GM12878 (cell line): ENCODE data around the gene CHKA. TPM values are rescaled to one million over a fixed set of nuclear protein-coding genes. Genes with fewer than 3 reads are reported as not detected.

ENCODE experiments used
- ATF2 ChIP-seq: IDR thresholded peaks from 2 replicates; pipeline ENCODE4 v1.6.1; 2012; ENCODE audit warnings: low read length, inconsistent platforms
- CREB1 ChIP-seq: IDR thresholded peaks from 2 replicates; pipeline ENCODE4 v1.6.1; 2012; ENCODE audit warnings: low read depth, mild to moderate bottlenecking, inconsistent platforms
- CREM ChIP-seq: IDR thresholded peaks from 2 replicates; pipeline ENCODE4 v1.6.1; 2014; ENCODE audit warnings: antibody characterized with exemption, low read depth
- E4F1 ChIP-seq: fragments of 450-650 bp; IDR thresholded peaks from 2 replicates; pipeline ENCODE4 v1.6.1; 2018; ENCODE audit warnings: borderline replicate concordance, mild to moderate bottlenecking; ENCODE audit not compliant: partially characterized antibody
- HCFC1 ChIP-seq: fragments of 150-350 bp; IDR thresholded peaks from 2 replicates; pipeline ENCODE4 v1.6.1; 2014; ENCODE audit warnings: low read length
- HSF1 ChIP-seq: fragments of 150-350 bp; IDR thresholded peaks from 2 replicates; pipeline ENCODE4 v1.6.1; 2014; ENCODE audit warnings: mild to moderate bottlenecking, low read depth, low read length
- IRF4 ChIP-seq: IDR thresholded peaks from 2 replicates; pipeline ENCODE4 v1.6.1; 2011; ENCODE audit warnings: low read depth, low read length
- IRF5 ChIP-seq: fragments of 450-650 bp; IDR thresholded peaks from 2 replicates; pipeline ENCODE4 v1.6.1; 2017; ENCODE audit warnings: borderline replicate concordance
- JUNB ChIP-seq: IDR thresholded peaks from 2 replicates; pipeline ENCODE4 v1.6.1; 2016; ENCODE audit warnings: antibody characterized with exemption, mild to moderate bottlenecking
- LARP7 ChIP-seq: fragments of 450-650 bp; IDR thresholded peaks from 2 replicates; pipeline ENCODE4 v1.6.1; 2017; ENCODE audit warnings: mild to moderate bottlenecking
- MLLT1 ChIP-seq: fragments of 450-650 bp; IDR thresholded peaks from 2 replicates; pipeline ENCODE4 v1.6.1; 2016; ENCODE audit warnings: mild to moderate bottlenecking
- PAX8 ChIP-seq: fragments of 450-650 bp; IDR thresholded peaks from 2 replicates; pipeline ENCODE4 v1.6.1; 2017; ENCODE audit warnings: mild to moderate bottlenecking, moderate library complexity
- PBX3 ChIP-seq: IDR thresholded peaks from 2 replicates; pipeline ENCODE4 v1.6.1; 2011; ENCODE audit warnings: mild to moderate bottlenecking, low read depth, low read length, moderate library complexity; ENCODE audit not compliant: insufficient replicate concordance
- POU2F2 ChIP-seq: IDR thresholded peaks from 3 replicates; pipeline ENCODE4 v1.6.1; 2011; ENCODE audit warnings: low read depth, mild to moderate bottlenecking, low read length, borderline replicate concordance
- SREBF2 ChIP-seq: IDR thresholded peaks from 2 replicates; pipeline ENCODE4 v1.6.1; 2012; ENCODE audit warnings: mild to moderate bottlenecking, low read length
- SUPT20H ChIP-seq: IDR thresholded peaks from 2 replicates; pipeline ENCODE4 v1.6.1; 2011; ENCODE audit warnings: low read depth, mild to moderate bottlenecking, low read length, moderate library complexity, borderline replicate concordance; ENCODE audit not compliant: control insufficient read depth
- TCF12 ChIP-seq: IDR thresholded peaks from 2 replicates; pipeline ENCODE4 v1.6.1; 2011; ENCODE audit warnings: low read depth, mild to moderate bottlenecking, low read length
- TCF3 ChIP-seq: IDR thresholded peaks from 2 replicates; pipeline ENCODE4 v1.6.1; 2012; ENCODE audit warnings: low read depth, mild to moderate bottlenecking, low read length, borderline replicate concordance; ENCODE audit not compliant: insufficient read depth
- WRNIP1 ChIP-seq: IDR thresholded peaks from 2 replicates; pipeline ENCODE4 v1.6.1; 2011; ENCODE audit warnings: low read depth, low read length, improper control_type of control experiment, borderline replicate concordance
- ZBED1 ChIP-seq: IDR thresholded peaks from 2 replicates; pipeline ENCODE4 v1.6.1; 2016; ENCODE audit warnings: borderline replicate concordance
- ZNF24 ChIP-seq: fragments of 450-650 bp; IDR thresholded peaks from 2 replicates; pipeline ENCODE4 v1.6.1; 2017; ENCODE audit warnings: antibody characterized with exemption, mild to moderate bottlenecking
- ZNF274 ChIP-seq: IDR thresholded peaks from one replicate; pipeline ENCODE4 v1.8.0; 2011; ENCODE audit not compliant: insufficient read length, insufficient read depth
- polyA plus RNA-seq, 11 experiments: library from polyadenylated mRNA; depleted of rRNA in 4 of 11; unstranded in 6 of 11; stranded (reverse) in 5 of 11; fragments of >200 nt; fragmentation: Nextera tagmentation in 4 of 11; fragmentation: Illumina TruSeq in 1 of 11; extraction: Ambion mirVana in 4 of 11; extraction: Trizol in 1 of 11; gene quantifications; 1 replicate in 1 of 11; 2 replicates in 10 of 11; pipeline versions ENCODE4 v1.2.1 to v1.2.3, GENCODE V29; 2011 to 2016; ENCODE audit warnings: inconsistent platforms in 2 of 11, missing spikeins in 2 of 11, low read depth in 1 of 11
- total RNA-seq, 4 experiments: library from RNA; depleted of rRNA in 3 of 4; stranded (reverse); fragments of >200 nt in 3 of 4; fragmentation: Illumina TruSeq in 1 of 4; extraction: Trizol in 1 of 4; gene quantifications; 2 replicates each; pipeline versions ENCODE4 v1.2.1 to v1.2.3, GENCODE V29; 2013 to 2021

The CHKA gene
- total and polyA plus RNA-seq, 10 of the 15 experiments (the other 5 are each of a cell fraction or from before 2014, with no cell fraction given), result 5.2 to 29.2 (median 21.2) TPM

GRCh38 chr11:68121067-68121899, at the start of gene CHKA (continued):
- no peak for TF ChIP-seq ZNF24
- TF ChIP-seq LARP7, result peak; percentile 92
- no peak for TF ChIP-seq E4F1
- no peak for TF ChIP-seq WRNIP1
- TF ChIP-seq PBX3, result no peak
- no peak for TF ChIP-seq MLLT1
- TF ChIP-seq PAX8, result no peak
- TF ChIP-seq ZNF274, result no peak
- TF ChIP-seq HCFC1, result no peak
- no peak for TF ChIP-seq IRF5
- TF ChIP-seq HSF1, result no peak
- no peak for TF ChIP-seq SUPT20H
- TF ChIP-seq ZBED1, result no peak
- TF ChIP-seq CREB1, result peak; percentile 86
- TF ChIP-seq SREBF2, result no peak
- peak; percentile 5; the same call in 1 of the 2 replicates for TF ChIP-seq TCF12
- TF ChIP-seq CREM, result peak; percentile 48
- no peak for TF ChIP-seq ATF2
- TF ChIP-seq IRF4, result no peak
- no peak for TF ChIP-seq JUNB
- TF ChIP-seq TCF3, result no peak
- TF ChIP-seq POU2F2, result peak; percentile 9; the same call in 1 of the 3 replicates
